ENCODE measurements around the gene MT1A. TPM values are rescaled to one million over a fixed set of nuclear protein-coding genes. Genes with fewer than 3 reads are reported as not detected.
"Not testable (repeated sequence)": the region's sequence is repeated elsewhere in the genome, so short reads cannot be mapped to it uniquely, and the experiment has no call there.

Gene MT1A
- total and polyA plus RNA-seq, 3 experiments from 2014 or later, result 0.71 TPM; not detected in 2

DNA sequence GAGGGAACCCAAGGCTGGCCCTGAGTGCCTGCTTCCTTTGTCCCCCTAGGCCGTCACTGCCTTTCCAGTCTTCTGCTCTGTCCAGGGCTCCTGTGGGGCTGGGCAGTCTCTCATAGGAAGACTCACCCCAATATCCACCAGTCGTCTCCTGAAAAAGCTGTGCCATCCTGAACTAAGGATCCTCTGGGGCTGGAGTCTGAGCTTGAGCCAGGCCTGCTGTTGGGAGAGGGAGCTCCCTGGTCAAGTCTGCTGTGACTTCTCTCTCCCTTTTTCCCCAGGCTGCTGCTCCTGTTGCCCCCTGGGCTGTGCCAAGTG is 32.1 kb downstream of the MT1A start:
- Mint-ChIP-seq H3K9me3 (no peaks in the 10 kb centered on the region), H3K4me1 (peaks cover 13 to 27% (median 16%) of the 10 kb centered on the region in 3 donors), H3K27me3 (peaks cover 43 to 62% of the 10 kb centered on the region in 2 donors), H3K36me3 (peaks cover 0 to 5% (median 1%) of the 10 kb centered on the region in 3 donors), H3K4me3 (no peak overlapping the region), H3K27ac (no peak overlapping the region)
- Histone ChIP-seq H3K36me3 (ENCODE audit: insufficient read depth, low read length) (no peaks in the 10 kb centered on the region), H3K27me3 (ENCODE audit: insufficient read depth, low read length, poor library complexity, severe bottlenecking) (peaks cover 40% of the 10 kb centered on the region), H3K9me3 (ENCODE audit: low read length) (no peaks in the 10 kb centered on the region), H3K4me1 (ENCODE audit: insufficient read depth, low read length) (peaks cover 12% of the 10 kb centered on the region), H3K4me3 (ENCODE audit: low read length) (no peak overlapping the region), H3K27ac (ENCODE audit: low read depth, low read length) (no peak overlapping the region)
- DNase-seq, result no peak
- POLR2A ChIA-PET, result no interaction called here
- CTCF ChIA-PET, result interaction anchor here (1.6 kb wide), 1 partner anchor 27 kb away, joined by 4 read pairs; no protein-coding TSS in a partner anchor

DNA sequence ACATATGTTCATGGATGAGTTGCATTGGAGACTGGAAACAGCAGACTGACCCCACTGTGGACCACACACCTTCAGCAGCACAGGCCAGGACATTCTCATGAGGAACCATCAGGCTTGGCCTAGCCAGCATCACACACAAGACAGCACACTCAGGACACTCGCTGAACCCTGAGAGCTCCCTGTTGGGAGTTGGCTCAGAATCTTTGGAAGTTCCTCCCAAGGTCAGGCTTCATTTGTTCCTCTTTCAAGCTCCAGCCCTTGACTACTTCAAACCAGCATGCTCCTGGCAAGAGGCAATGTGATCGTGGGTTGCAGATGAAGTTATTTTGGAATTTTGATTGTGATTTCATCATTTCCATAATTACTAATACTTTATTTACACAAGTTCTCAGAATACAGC is 33.2 kb downstream of the MT1A start:
- Mint-ChIP-seq H3K4me1 (peaks cover 17 to 34% (median 24%) of the 10 kb centered on the region in 3 donors), H3K27me3 (peaks cover 43 to 56% of the 10 kb centered on the region in 2 donors)
- POLR2A ChIA-PET; H3K36me3 Mint-ChIP-seq; H3K27ac Mint-ChIP-seq; H3K9me3 Mint-ChIP-seq; H3K9me3 ChIP-seq (ENCODE audit: low read length); H3K4me3 ChIP-seq (ENCODE audit: low read length); H3K4me3 Mint-ChIP-seq; H3K36me3 ChIP-seq (ENCODE audit: insufficient read depth, low read length); H3K27ac ChIP-seq (ENCODE audit: low read depth, low read length); DNase-seq: not testable (repeated sequence)
- peaks cover 40% of the 10 kb centered on the region for H3K27me3 ChIP-seq (ENCODE audit: insufficient read depth, low read length, poor library complexity, severe bottlenecking)
- CTCF ChIA-PET, result interaction anchor here (1.4 kb wide), 1 partner anchor 26 kb away, joined by 3 read pairs; no protein-coding TSS in a partner anchor
- H3K4me1 ChIP-seq (ENCODE audit: insufficient read depth, low read length), result peaks cover 12% of the 10 kb centered on the region

DNA sequence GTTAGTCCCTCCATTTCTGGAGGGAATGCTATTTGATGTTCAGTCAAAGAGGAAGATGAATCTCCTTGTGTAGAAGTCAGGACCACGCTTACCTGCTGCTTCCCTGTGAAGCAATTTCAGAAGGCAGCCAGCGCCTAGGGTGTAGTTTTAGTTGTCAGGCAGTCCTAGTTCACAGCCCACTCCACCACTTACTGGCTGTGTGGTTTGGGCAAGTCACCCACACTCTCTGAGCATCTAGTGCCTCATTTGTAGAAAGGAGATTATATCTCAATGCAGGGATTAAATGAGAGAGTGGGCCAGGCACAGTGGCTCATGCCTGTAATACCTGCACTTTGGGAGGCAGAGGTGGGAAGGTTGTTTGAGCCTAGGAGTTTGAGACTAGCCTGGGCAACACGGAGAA is 33.7 kb downstream of the MT1A start:
- CTCF ChIA-PET, result interaction anchor here (1.4 to 2.5 kb wide), 2 partner anchors 26 to 29 kb away, joined by 3 to 17 read pairs; no protein-coding TSS in a partner anchor
- H3K27me3 ChIP-seq (ENCODE audit: insufficient read depth, low read length, poor library complexity, severe bottlenecking), result peaks cover 40% of the 10 kb centered on the region
- H3K27ac ChIP-seq (ENCODE audit: low read depth, low read length); H3K36me3 Mint-ChIP-seq; H3K4me3 ChIP-seq (ENCODE audit: low read length); H3K27ac Mint-ChIP-seq; POLR2A ChIA-PET; H3K36me3 ChIP-seq (ENCODE audit: insufficient read depth, low read length); DNase-seq; H3K9me3 Mint-ChIP-seq; H3K9me3 ChIP-seq (ENCODE audit: low read length): not testable (repeated sequence)
- H3K27me3 Mint-ChIP-seq, result peaks cover 42 to 54% of the 10 kb centered on the region in 2 donors
- H3K4me3 Mint-ChIP-seq, result peak overlapping the region in 2 of 7 donors; percentile 27 to 44
- H3K4me1 ChIP-seq (ENCODE audit: insufficient read depth, low read length), result peaks cover 12% of the 10 kb centered on the region
- H3K4me1 Mint-ChIP-seq, result peaks cover 17 to 34% (median 24%) of the 10 kb centered on the region in 3 donors

DNA sequence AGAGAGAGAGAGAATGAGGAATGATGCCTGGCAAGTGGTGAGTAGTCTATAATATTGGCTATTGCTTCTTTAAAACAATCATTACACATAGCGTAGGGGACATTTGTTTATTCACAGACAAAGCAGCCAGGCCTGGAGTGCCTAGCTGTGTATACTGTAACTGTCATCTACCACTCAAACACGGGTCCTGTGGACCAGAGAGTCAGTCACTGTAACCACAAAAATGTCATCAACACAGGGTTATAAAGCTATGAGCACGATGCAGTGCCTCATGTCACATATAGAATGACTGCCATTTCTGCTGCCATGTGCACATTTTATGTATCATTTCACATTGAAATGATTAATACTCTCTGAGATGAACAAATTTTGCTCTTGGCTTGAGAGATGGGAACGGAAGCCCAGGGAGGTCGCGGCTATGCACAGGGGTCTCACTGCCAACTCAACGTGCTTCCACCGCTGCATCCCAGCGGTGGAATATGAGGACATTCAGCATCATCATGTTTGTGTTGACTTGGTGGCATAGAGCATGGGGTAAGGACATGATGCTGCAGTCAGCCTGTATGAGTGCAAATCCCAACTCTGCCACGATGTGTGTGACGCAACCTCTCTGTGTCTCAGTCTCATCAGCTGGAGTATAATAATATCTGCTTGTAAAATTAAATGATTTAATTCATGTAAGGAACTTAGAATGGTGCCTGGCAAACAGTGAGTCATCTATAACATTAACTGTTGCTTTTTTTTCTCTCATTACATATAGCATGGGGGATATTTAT is 34.5 kb downstream of the MT1A start:
- Mint-ChIP-seq H3K9me3 (no peaks in the 10 kb centered on the region), H3K27me3 (peaks cover 38 to 48% of the 10 kb centered on the region in 2 donors), H3K4me3 (peak overlapping the region in 2 of 7 donors; percentile 27 to 44), H3K4me1 (peaks cover 15 to 30% (median 24%) of the 10 kb centered on the region in 3 donors), H3K36me3 (peaks cover 0 to 1% (median 0%) of the 10 kb centered on the region in 3 donors), H3K27ac (no peak overlapping the region)
- ChIA-PET POLR2A (no interaction called here), CTCF (interaction anchor here (1.4 to 2.5 kb wide), 3 partner anchors 10 to 29 kb away, joined by 3 to 17 read pairs (median 4); partner anchors contain the start of gene MT1X)
- Histone ChIP-seq H3K4me3 (ENCODE audit: low read length) (no peak overlapping the region), H3K36me3 (ENCODE audit: insufficient read depth, low read length) (no peaks in the 10 kb centered on the region), H3K9me3 (ENCODE audit: low read length) (no peaks in the 10 kb centered on the region), H3K4me1 (ENCODE audit: insufficient read depth, low read length) (peaks cover 8% of the 10 kb centered on the region), H3K27ac (ENCODE audit: low read depth, low read length) (no peak overlapping the region), H3K27me3 (ENCODE audit: insufficient read depth, low read length, poor library complexity, severe bottlenecking) (peaks cover 32% of the 10 kb centered on the region)
- DNase-seq, result no peak

DNA sequence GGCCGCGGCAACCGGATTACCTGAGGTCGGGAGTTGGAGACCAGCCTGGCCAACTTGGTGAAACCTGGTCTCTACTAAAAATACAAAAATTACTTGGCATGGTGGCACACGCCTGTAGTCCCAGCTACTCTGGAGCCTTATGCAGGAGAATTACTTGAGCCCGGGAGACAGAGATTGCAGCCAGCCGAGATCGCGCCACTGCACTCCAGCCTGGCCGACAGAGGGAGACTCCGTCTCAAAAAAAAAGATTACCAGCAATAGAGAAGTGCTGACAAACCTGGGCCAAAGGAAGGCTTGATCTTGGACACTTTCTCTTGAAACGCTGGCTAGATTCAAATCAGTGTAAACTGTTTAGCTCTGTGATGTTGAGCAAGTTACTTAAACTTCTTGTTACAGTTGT is 35.5 kb downstream of the MT1A start:
- Histone ChIP-seq H3K9me3 (ENCODE audit: low read length) (no peaks in the 10 kb centered on the region), H3K36me3 (ENCODE audit: insufficient read depth, low read length) (no peaks in the 10 kb centered on the region), H3K27me3 (ENCODE audit: insufficient read depth, low read length, poor library complexity, severe bottlenecking) (peaks cover 22% of the 10 kb centered on the region), H3K4me3 (ENCODE audit: low read length) (no peak overlapping the region), H3K4me1 (ENCODE audit: insufficient read depth, low read length) (peaks cover 3% of the 10 kb centered on the region), H3K27ac (ENCODE audit: low read depth, low read length) (no peak overlapping the region)
- Mint-ChIP-seq H3K36me3 (peaks cover 0 to 1% (median 0%) of the 10 kb centered on the region in 3 donors), H3K4me3 (peak overlapping the region in 1 of 7 donors; percentile 69), H3K9me3 (no peaks in the 10 kb centered on the region), H3K27ac (no peak overlapping the region), H3K4me1 (peaks cover 11 to 21% (median 18%) of the 10 kb centered on the region in 3 donors), H3K27me3 (peaks cover 30 to 39% of the 10 kb centered on the region in 2 donors)
- ChIA-PET CTCF (interaction anchor here (1.0 to 2.5 kb wide), 3 partner anchors 9 to 208 kb away, joined by 3 to 17 read pairs (median 4); partner anchors contain the start of gene MT1X), POLR2A (interaction anchor here (0.5 kb wide), 1 partner anchor 12 kb away, joined by 3 read pairs; no protein-coding TSS in a partner anchor)
- peak in 1 of 5 donors; percentile 43 for DNase-seq

DNA sequence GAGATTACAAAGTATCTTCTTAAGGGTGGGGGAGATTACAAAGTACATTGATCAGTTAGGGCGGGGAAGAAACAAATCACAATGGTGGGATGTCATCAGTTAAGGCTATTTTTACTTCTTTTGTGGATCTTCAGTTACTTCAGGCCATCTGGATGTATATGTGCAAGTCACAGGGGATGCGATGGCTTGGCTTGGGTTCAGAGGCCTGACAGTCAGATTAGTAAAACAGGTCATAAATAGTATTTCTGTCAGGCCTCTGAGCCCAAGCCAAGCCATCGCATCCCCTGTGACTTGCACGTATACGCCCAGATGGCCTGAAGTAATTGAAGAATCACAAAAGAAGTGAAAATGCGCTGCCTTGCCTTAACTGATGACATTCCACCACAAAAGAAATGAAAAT is 36.1 kb downstream of the MT1A start:
- Mint-ChIP-seq H3K4me3 (peak overlapping the region in 5 of 7 donors; percentile 29 to 69 (median 42)), H3K4me1 (peaks cover 11 to 18% (median 16%) of the 10 kb centered on the region in 3 donors), H3K27ac (peak overlapping the region in 1 of 8 donors; percentile 33), H3K27me3 (peaks cover 27 to 32% of the 10 kb centered on the region in 2 donors)
- H3K9me3 Mint-ChIP-seq; DNase-seq; H3K36me3 Mint-ChIP-seq; H3K4me3 ChIP-seq (ENCODE audit: low read length); H3K27ac ChIP-seq (ENCODE audit: low read depth, low read length); H3K36me3 ChIP-seq (ENCODE audit: insufficient read depth, low read length); H3K9me3 ChIP-seq (ENCODE audit: low read length); H3K4me1 ChIP-seq (ENCODE audit: insufficient read depth, low read length): not testable (repeated sequence)
- CTCF ChIA-PET, result interaction anchor here (0.6 to 2.5 kb wide), 3 partner anchors 27 to 209 kb away, joined by 3 to 17 read pairs (median 4); no protein-coding TSS in a partner anchor
- H3K27me3 ChIP-seq (ENCODE audit: insufficient read depth, low read length, poor library complexity, severe bottlenecking), result peaks cover 16% of the 10 kb centered on the region
- POLR2A ChIA-PET, result interaction anchor here (0.5 kb wide), 1 partner anchor 13 kb away, joined by 3 read pairs; no protein-coding TSS in a partner anchor

DNA sequence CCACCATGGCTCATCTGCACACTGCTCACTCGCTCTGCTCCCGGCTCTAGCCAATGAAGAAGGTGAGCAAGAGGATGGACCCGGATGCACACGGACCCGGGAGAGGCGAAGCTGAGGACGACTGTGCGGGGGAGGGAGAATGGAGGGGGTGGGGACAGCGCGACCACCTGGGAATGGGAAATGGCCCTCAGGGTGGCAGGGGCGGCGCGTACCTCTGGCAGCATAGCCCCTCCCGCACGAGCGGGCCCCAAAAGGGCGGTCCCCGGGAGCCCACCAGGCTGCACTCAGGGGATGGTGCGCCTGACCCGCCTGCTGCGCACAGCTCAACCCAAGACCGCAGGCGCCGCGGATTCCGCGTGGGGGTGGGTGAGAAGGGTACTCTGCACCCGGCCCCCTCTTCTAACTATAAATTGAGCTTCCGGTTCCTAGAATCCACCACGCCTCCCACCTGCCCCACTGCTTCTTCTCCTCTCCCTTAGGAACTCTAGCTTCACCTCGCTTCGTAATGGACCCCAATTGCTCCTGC is 37.3 kb downstream of the MT1A start:
- H3K4me1 ChIP-seq (ENCODE audit: insufficient read depth, low read length), result peaks cover 3% of the 10 kb centered on the region
- Mint-ChIP-seq H3K9me3 (no peaks in the 10 kb centered on the region), H3K27me3 (peaks cover 17 to 23% of the 10 kb centered on the region in 2 donors), H3K4me3 (peak overlapping the region; percentile 38 to 87 (median 81)), H3K4me1 (peaks cover 10 to 14% (median 11%) of the 10 kb centered on the region in 3 donors), H3K36me3 (peaks cover 0 to 1% (median 0%) of the 10 kb centered on the region in 3 donors), H3K27ac (peak overlapping the region in 2 of 8 donors; percentile 7 to 12)
- H3K27ac ChIP-seq (ENCODE audit: low read depth, low read length), result no peak overlapping the region
- DNase-seq, result peak in 3 of 5 donors; percentile 43 to 75 (median 63)
- ChIA-PET CTCF (interaction anchor here (0.9 to 3.8 kb wide), 3 partner anchors 13 to 99 kb away, joined by 3 to 21 read pairs (median 4); no protein-coding TSS in a partner anchor), POLR2A (interaction anchor here (0.6 kb wide), 1 partner anchor 737 kb away, joined by 4 read pairs; no protein-coding TSS in a partner anchor)
- peak overlapping the region; percentile 28 for H3K4me3 ChIP-seq (ENCODE audit: low read length)
- no peaks in the 10 kb centered on the region for H3K36me3 ChIP-seq (ENCODE audit: insufficient read depth, low read length)
- H3K27me3 ChIP-seq (ENCODE audit: insufficient read depth, low read length, poor library complexity, severe bottlenecking), result peaks cover 5% of the 10 kb centered on the region
- no peaks in the 10 kb centered on the region for H3K9me3 ChIP-seq (ENCODE audit: low read length)

All from CD8-positive, alpha-beta memory T cell (primary cell).